K562 (cell line): ENCODE results near the gene CREB3L1. TPM values are rescaled to one million over a fixed set of nuclear protein-coding genes. Genes with fewer than 3 reads are reported as not detected.

Source experiments
- ATF7 ChIP-seq: fragments of 450-650 bp; IDR thresholded peaks from 2 replicates; pipeline ENCODE4 v1.7.1; 2014; ENCODE audit warnings: mild to moderate bottlenecking, moderate library complexity
- CBX2 ChIP-seq: fragments of 200-600 bp; sonication (generic); IDR thresholded peaks from one replicate; pipeline ENCODE4 v1.6.1; 2012; ENCODE audit warnings: mild to moderate bottlenecking, low read length, inconsistent platforms; ENCODE audit not compliant: insufficient read depth, poor library complexity, severe bottlenecking
- FOXP4 ChIP-seq: sonication (generic); formaldehyde crosslinking; IDR thresholded peaks from 2 replicates; pipeline ENCODE4 v1.8.0; 2022; ENCODE audit warnings: mild to moderate bottlenecking, missing genetic modification reagents, borderline replicate concordance
- HIVEP1 ChIP-seq: fragments of 250-450 bp; sonication (Bioruptor Pico); IDR thresholded peaks from 2 replicates; pipeline ENCODE4 v1.4.0; 2020; ENCODE audit warnings: mild to moderate bottlenecking
- KLF6 ChIP-seq: fragments of 250-450 bp; sonication (Bioruptor Pico); IDR thresholded peaks from 2 replicates; pipeline ENCODE4 v1.4.0; 2020; ENCODE audit warnings: mild to moderate bottlenecking, moderate library complexity, borderline replicate concordance
- MYNN ChIP-seq, 2 experiments: sonication (generic); formaldehyde crosslinking in 1 of 2; IDR thresholded peaks; 2 replicates each; pipeline versions ENCODE4 v1.5.0 to v1.6.1; 2016 to 2020; ENCODE audit warnings: antibody characterized with exemption in 1 of 2, missing genetic modification reagents in 1 of 2
- NR2C2 ChIP-seq, 2 experiments: fragments of 200-800 bp in 1 of 2; sonication (Bioruptor generic) in 1 of 2; sonication (generic) in 1 of 2; formaldehyde crosslinking in 1 of 2; IDR thresholded peaks; 2 replicates each; pipeline versions ENCODE4 v1.6.1 to v1.8.0; 2016 to 2022; ENCODE audit warnings: mild to moderate bottlenecking in 1 of 2, missing compliant biosample characterization in 1 of 2, missing genetic modification characterization in 1 of 2, missing genetic modification reagents in 1 of 2
- NUFIP1 ChIP-seq: fragments of 450-650 bp; IDR thresholded peaks from 2 replicates; pipeline ENCODE4 v1.6.1; 2018; ENCODE audit not compliant: partially characterized antibody
- POU5F1 ChIP-seq: fragments of 150-350 bp; IDR thresholded peaks from 2 replicates; pipeline ENCODE4 v1.6.1; 2014; ENCODE audit warnings: borderline replicate concordance, low read length, low read depth, mild to moderate bottlenecking; ENCODE audit not compliant: partially characterized antibody
- SIN3A ChIP-seq, 2 experiments: fragments of 150-350 bp in 1 of 2; IDR thresholded peaks; 2 replicates each; pipeline ENCODE4 v1.6.1; 2011 to 2016; ENCODE audit warnings: borderline replicate concordance in 2 of 2, low read depth in 2 of 2, low read length in 2 of 2, mild to moderate bottlenecking in 2 of 2, moderate library complexity in 2 of 2; ENCODE audit not compliant: control insufficient read depth in 1 of 2
- TRIM28 ChIP-seq: fragments of 450-650 bp; IDR thresholded peaks from 2 replicates; pipeline ENCODE4 v1.6.1; 2017
- ZBTB2 ChIP-seq: fragments of 450-650 bp; IDR thresholded peaks from 2 replicates; pipeline ENCODE4 v1.6.1; 2016; ENCODE audit warnings: antibody characterized with exemption
- ZMIZ1 ChIP-seq, 2 experiments: fragments of 150-350 bp in 1 of 2; IDR thresholded peaks; 2 replicates each; pipeline ENCODE4 v1.6.1; 2012 to 2016; ENCODE audit warnings: low read depth in 2 of 2, low read length in 2 of 2, mild to moderate bottlenecking in 1 of 2, moderate library complexity in 1 of 2
- ZNF316 ChIP-seq: fragments of 450-650 bp; IDR thresholded peaks from 2 replicates; pipeline ENCODE4 v1.6.1; 2016
- ZNF395 ChIP-seq: fragments of 200-800 bp; sonication (Bioruptor generic); IDR thresholded peaks from 2 replicates; pipeline ENCODE4 v1.6.1; 2017; ENCODE audit warnings: missing genetic modification characterization, missing compliant biosample characterization
- ZNF583 ChIP-seq: fragments of 250-450 bp; sonication (Bioruptor Pico); IDR thresholded peaks from 2 replicates; pipeline ENCODE4 v1.4.0; 2020
- ZNF830 ChIP-seq: fragments of 250-450 bp; sonication (Bioruptor Pico); IDR thresholded peaks from 2 replicates; pipeline ENCODE4 v1.5.0; 2021; ENCODE audit warnings: mild to moderate bottlenecking
- polyA plus RNA-seq, 8 experiments: library from polyadenylated mRNA; depleted of rRNA in 4 of 8; stranded (reverse) in 5 of 8; unstranded in 3 of 8; fragments of >200 nt; fragmentation: Nextera tagmentation in 2 of 8; fragmentation: Illumina TruSeq in 1 of 8; extraction: Ambion mirVana in 2 of 8; extraction: Trizol in 1 of 8; gene quantifications; 2 replicates each; pipeline versions ENCODE4 v1.2.1 to v1.2.3, GENCODE V29; 2011 to 2014; ENCODE audit warnings: inconsistent platforms in 1 of 8, missing spikeins in 1 of 8
- total RNA-seq, 7 experiments: library from RNA; depleted of rRNA in 6 of 7; stranded (reverse); fragments of >200 nt in 6 of 7; fragmentation: Illumina TruSeq in 2 of 7; extraction: Trizol in 2 of 7; gene quantifications; 2 replicates each; pipeline versions ENCODE4 v1.2.1 to v1.2.3, GENCODE V29; 2011 to 2021; ENCODE audit warnings: low replicate concordance in 1 of 7

Gene CREB3L1
- total and polyA plus RNA-seq, 9 of the 15 experiments (the other 6 are each of a cell fraction or from before 2014, with no cell fraction given), result 1.2 to 27.6 (median 3.7) TPM

GRCh38 chr11:46296528-46297448, 19.3 kb downstream of the CREB3L1 start (continued):
- TF ChIP-seq ZMIZ1 (IDR thresholded peaks at IDR 0.05; ENCODE audit: low read depth in 2 of 2, low read length in 2 of 2), result peak in 1 of 2 experiments; percentile 89; a peak in 2 of 4 replicates
- TF ChIP-seq ZNF583 (CRISPR knock-in tag), result no peak
- no peak for TF ChIP-seq ZNF395 (CRISPR knock-in tag)
- peak in 1 of 2 experiments; percentile 53; a peak in 1 of 4 replicates for TF ChIP-seq SIN3A (IDR thresholded peaks at IDR 0.05; ENCODE audit: borderline replicate concordance in 2 of 2, control insufficient read depth in 1 of 2, low read depth in 2 of 2, low read length in 2 of 2)
- TF ChIP-seq MYNN (IDR thresholded peaks at IDR 0.05), result peak; percentile 83; the same call in 1 of the 2 replicates
- no peak for TF ChIP-seq MYNN (CRISPR knock-in tag; IDR thresholded peaks at IDR 0.05)
- no peak for TF ChIP-seq KLF6 (CRISPR knock-in tag)
- 0 out of 2 replicates have a peak, but pooled peaks have one; percentile 33 for TF ChIP-seq ZBTB2
- TF ChIP-seq ZNF830, result no peak
- no peak for TF ChIP-seq FOXP4 (CRISPR knock-in tag)
- TF ChIP-seq HIVEP1 (CRISPR knock-in tag), result no peak
- TF ChIP-seq ATF7, result peak; percentile 85
- no peak for TF ChIP-seq POU5F1
- no peak for TF ChIP-seq NR2C2 (CRISPR knock-in tag; IDR thresholded peaks at IDR 0.05)
- TF ChIP-seq NR2C2 (tag; IDR thresholded peaks at IDR 0.05), result no peak
- no peak for TF ChIP-seq ZNF316
- 0 out of 2 replicates have a peak, but pooled peaks have one; percentile 40 for TF ChIP-seq TRIM28
- TF ChIP-seq CBX2, result no peak
- no peak for TF ChIP-seq NUFIP1
